HG02885 (cell line): ENCODE results near the gene TMEM169.

Experiments
- ATAC-seq: cut with Tn5 transposase; IDR thresholded peaks from one replicate; pipeline ENCODE4 v1.9.1; 2021; ENCODE audit warnings: mild to moderate bottlenecking; ENCODE audit not compliant: unreplicated experiment, poor library complexity

The TMEM169 gene

GRCh38 chr2:216081487-216082116, at the start of gene TMEM169, which contains the start of gene PECR:
TSS of gene TMEM169 (plus strand) at chr2:216081919. CDS start at chr2:216095964, 14,045 bp downstream.
TSS of gene PECR (minus strand) at chr2:216081809. CDS start at chr2:216081741, 68 bp downstream.
- peak; percentile 94 for ATAC-seq

GRCh38 chr2:216031960-216032689, 49.6 kb upstream of the TMEM169 start:
- ATAC-seq: peak; percentile 85

- ATAC-seq: no peak
These were observed 48.3 kb upstream of the TMEM169 start for GRCh38 chr2:216033403-216033802.

GRCh38 chr2:216034065-216034464, 47.7 kb upstream of the TMEM169 start:
- peak; percentile 33 for ATAC-seq

- ATAC-seq: no peak
These were observed 41.8 kb upstream of the TMEM169 start for GRCh38 chr2:216039918-216040317.

- ATAC-seq: no peak
These were observed 40.3 kb upstream of the TMEM169 start for GRCh38 chr2:216041438-216041837.

- ATAC-seq: no peak
These were observed 37.8 kb upstream of the TMEM169 start for GRCh38 chr2:216043949-216044348.

- ATAC-seq: peak; percentile 98
These were observed 36.7 kb upstream of the TMEM169 start for GRCh38 chr2:216044883-216045486.

GRCh38 chr2:216047397-216047796, 34.3 kb upstream of the TMEM169 start:
- ATAC-seq: no peak

- no peak for ATAC-seq
These were observed 32.3 kb upstream of the TMEM169 start for GRCh38 chr2:216049452-216049851.

GRCh38 chr2:216051350-216051749, 30.4 kb upstream of the TMEM169 start:
- ATAC-seq: no peak

- ATAC-seq: no peak
These were observed 29.3 kb upstream of the TMEM169 start for GRCh38 chr2:216052420-216052819.

- no peak for ATAC-seq
These were observed 26.0 kb upstream of the TMEM169 start for GRCh38 chr2:216055680-216056079.

GRCh38 chr2:216056739-216057138, 25.0 kb upstream of the TMEM169 start:
- ATAC-seq: peak; percentile 56

- peak; percentile 80 for ATAC-seq
These were observed 24.0 kb upstream of the TMEM169 start for GRCh38 chr2:216057688-216058193.

GRCh38 chr2:216059233-216059834, 22.4 kb upstream of the TMEM169 start:
- no peak for ATAC-seq

- no peak for ATAC-seq
These were observed 17.6 kb upstream of the TMEM169 start for GRCh38 chr2:216064014-216064630.

- ATAC-seq: no peak
These were observed 17.1 kb upstream of the TMEM169 start for GRCh38 chr2:216064665-216065064.

- ATAC-seq: no peak
These were observed 15.5 kb upstream of the TMEM169 start for GRCh38 chr2:216066230-216066629.

GRCh38 chr2:216069028-216069427, 12.7 kb upstream of the TMEM169 start:
- ATAC-seq: no peak
